NB4 (cell line): ENCODE measurements around the gene SFXN5.

ENCODE experiments used
- CTCF ChIP-seq: IDR thresholded peaks from one replicate; pipeline ENCODE4 v1.5.1; 2012; ENCODE audit warnings: low read depth, low read length
- MYC ChIP-seq: IDR thresholded peaks from 2 replicates; pipeline ENCODE4 v1.6.1; 2011; ENCODE audit warnings: low read depth, low read length
- POLR2A ChIP-seq: IDR thresholded peaks from 2 replicates; pipeline ENCODE4 v1.6.1; 2011; ENCODE audit warnings: mild to moderate bottlenecking; ENCODE audit not compliant: insufficient read length; ENCODE audit errors: extremely low read depth
- TF ChIP-seq, protein P1 (sequence below): IDR thresholded peaks from 2 replicates; pipeline ENCODE4 v1.6.1; 2011; ENCODE audit warnings: low read depth, low read length

GRCh38 chr2:73059106-73059505 is 12.4 kb downstream of the SFXN5 start:
- TF ChIP-seq CTCF (no peak), POLR2A (no peak), MYC (no peak)
- TF ChIP-seq, protein P1, sequence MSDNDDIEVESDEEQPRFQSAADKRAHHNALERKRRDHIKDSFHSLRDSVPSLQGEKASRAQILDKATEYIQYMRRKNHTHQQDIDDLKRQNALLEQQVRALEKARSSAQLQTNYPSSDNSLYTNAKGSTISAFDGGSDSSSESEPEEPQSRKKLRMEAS: no peak
